HepG2 (cell line): Measurements from ENCODE around the gene TEX19. TPM values are rescaled to one million over a fixed set of nuclear protein-coding genes. Genes with fewer than 3 reads are reported as not detected.

Source experiments
- ATAC-seq: fragments of 200-7000 bp; cut with Tn5 transposase; 3 replicates; pipeline ENCODE4 v1.9.1; 2020; ENCODE audit warnings: mild to moderate bottlenecking, moderate library complexity
- BruUV-seq: library from RNA; stranded (reverse); fragments of 400-500 nt; replicated peaks from 2 replicates; lab custom pipeline; 2021; lab: Mats Ljungman, UMichigan
- CTCF ChIA-PET: fragments of 300-600 bp; formaldehyde crosslinking; extraction: SDS; loops from one replicate; lab custom pipeline; 2021; ENCODE audit warnings: low total read pairs, inconsistent platforms, low intra/inter-chr PET ratio; lab: Yijun Ruan, JAX
- POLR2A ChIA-PET: fragments of 350-600 bp; sonication (Branson Sonifier 250); formaldehyde crosslinking; loops from one replicate; lab custom pipeline; 2020; ENCODE audit warnings: antibody characterized with exemption, inconsistent platforms; lab: Yijun Ruan, JAX
- DNase-seq: peaks from one replicate; pipeline ENCODE4 v3.0.0-alpha.2; 2015; ENCODE audit warnings: low spot score
- FAIRE-seq: peaks from 3 replicates; lab custom pipeline; 2011; peaks lifted over from hg19 to GRCh38; lab: Jason Lieb, UNC
- H2AFZ ChIP-seq: one replicate; pipeline ENCODE4 v1.6.1; 2011; ENCODE audit warnings: low read length, inconsistent platforms
- H3K27ac ChIP-seq: fragments of 300-600 bp; 3 replicates; pipeline ENCODE4 v1.8.0; 2011; ENCODE audit warnings: mixed run types, mild to moderate bottlenecking, mixed read lengths, low read length, inconsistent platforms; ENCODE audit not compliant: insufficient read depth; ENCODE audit errors: extremely low read length
- H3K27me3 ChIP-seq, 2 experiments: fragments of 200-600 bp in 1 of 2; 2 replicates in 1 of 2; 3 replicates in 1 of 2; pipeline versions ENCODE4 v1.6.0 to v1.8.0; 2011; ENCODE audit warnings: low read length in 2 of 2, mild to moderate bottlenecking in 2 of 2, moderate library complexity in 2 of 2, inconsistent platforms in 1 of 2; ENCODE audit not compliant: insufficient read depth in 2 of 2, control insufficient read depth in 1 of 2
- H3K36me3 ChIP-seq, 2 experiments: fragments of 200-600 bp in 1 of 2; replicated peaks in 1 of 2; 2 replicates in 1 of 2; 3 replicates in 1 of 2; pipeline versions ENCODE4 v1.5.1 to v1.8.0; 2011; ENCODE audit warnings: low read length in 2 of 2, inconsistent platforms in 1 of 2; ENCODE audit not compliant: insufficient read depth in 2 of 2, control insufficient read depth in 1 of 2
- H3K4me1 ChIP-seq: 2 replicates; pipeline ENCODE4 v1.5.1; 2012; ENCODE audit warnings: low read length, inconsistent platforms; ENCODE audit not compliant: insufficient read depth
- H3K4me2 ChIP-seq: 2 replicates; pipeline ENCODE4 v1.6.0; 2011; ENCODE audit warnings: low read depth, low read length, inconsistent platforms
- H3K4me3 ChIP-seq, 3 experiments: fragments of 200-600 bp in 1 of 3; sonication (generic), shearing (Covaris generic) in 1 of 3; replicated peaks in 1 of 3; 2 replicates each; pipeline ENCODE4 v1.5.1; 2011 to 2016; ENCODE audit warnings: low read length in 3 of 3, inconsistent platforms in 2 of 3, low read depth in 2 of 3, mild to moderate bottlenecking in 2 of 3, control low read depth in 1 of 3, mixed read lengths in 1 of 3; ENCODE audit not compliant: insufficient read depth in 1 of 3
- H3K79me2 ChIP-seq: one replicate; pipeline ENCODE4 v1.6.1; 2011; ENCODE audit warnings: low read length, inconsistent platforms; ENCODE audit not compliant: insufficient read depth
- H3K9ac ChIP-seq: 2 replicates; pipeline ENCODE4 v1.6.0; 2011; ENCODE audit warnings: mild to moderate bottlenecking, low read depth, low read length, inconsistent platforms; ENCODE audit not compliant: insufficient read depth
- H3K9me3 ChIP-seq: 2 replicates; pipeline ENCODE4 v1.5.1; 2012; ENCODE audit warnings: mild to moderate bottlenecking, low read length
- H4K20me1 ChIP-seq: 2 replicates; pipeline ENCODE4 v1.6.0; 2011; ENCODE audit warnings: inconsistent platforms, mild to moderate bottlenecking, low read length, moderate library complexity; ENCODE audit not compliant: insufficient read depth
- HIC2 ChIP-seq: sonication (generic); formaldehyde crosslinking; IDR thresholded peaks from 2 replicates; pipeline ENCODE4 v1.9.0; 2022; ENCODE audit warnings: low read depth, missing genetic modification reagents
- HMGXB3 ChIP-seq: sonication (generic); formaldehyde crosslinking; IDR thresholded peaks from 2 replicates; pipeline ENCODE4 v1.4.0; 2020; ENCODE audit warnings: missing genetic modification reagents, borderline replicate concordance
- MIER3 ChIP-seq: IDR thresholded peaks from 2 replicates; pipeline ENCODE4 v1.6.1; 2016; ENCODE audit warnings: missing compliant biosample characterization, borderline replicate concordance
- MLXIP ChIP-seq: sonication (generic); formaldehyde crosslinking; IDR thresholded peaks from 2 replicates; pipeline ENCODE4 v1.9.0; 2021; ENCODE audit warnings: missing genetic modification reagents, borderline replicate concordance
- MTF1 ChIP-seq: sonication (generic); formaldehyde crosslinking; IDR thresholded peaks from 2 replicates; pipeline ENCODE4 v1.5.0; 2020; ENCODE audit warnings: missing genetic modification reagents
- NCOA2 ChIP-seq: sonication (generic); formaldehyde crosslinking; IDR thresholded peaks from 2 replicates; pipeline ENCODE4 v1.8.0; 2022; ENCODE audit warnings: inconsistent platforms
- PATZ1 ChIP-seq: sonication (generic); formaldehyde crosslinking; IDR thresholded peaks from 2 replicates; pipeline ENCODE4 v1.4.0; 2020; ENCODE audit warnings: missing genetic modification reagents
- ZNF317 ChIP-seq: sonication (generic); formaldehyde crosslinking; IDR thresholded peaks from 2 replicates; pipeline ENCODE4 v1.5.0; 2020; ENCODE audit warnings: mild to moderate bottlenecking, missing genetic modification reagents
- ZNF704 ChIP-seq: sonication (generic); formaldehyde crosslinking; IDR thresholded peaks from 2 replicates; pipeline ENCODE4 v1.8.1; 2023; ENCODE audit warnings: mild to moderate bottlenecking, inconsistent platforms, moderate library complexity, missing genetic modification reagents, borderline replicate concordance
- WGBS: methylation state at CpG from one replicate; pipeline ENCODE4 v1.1.6; 2017; ENCODE audit warnings: low lambda C conversion rate; 5-methylcytosine and 5-hydroxymethylcytosine counted together
- in situ Hi-C: cut with HindIII; loops from 2 replicates; pipeline ENCODE4 v1.10.0; 2017; ENCODE audit warnings: low pct_unique_long_range_greater_than_20kb; ENCODE audit not compliant: extremely low pct_ligation_motif_present
- intact Hi-C: fragments of 100-400 bp; cut with micrococcal nuclease; formaldehyde crosslinking; loops from one replicate; pipeline ENCODE4 v1.10.0; 2022; ENCODE audit not compliant: unreplicated experiment
- polyA plus RNA-seq, 8 experiments: library from polyadenylated mRNA; depleted of rRNA in 3 of 8; stranded (reverse) in 7 of 8; unstranded in 1 of 8; fragments of >200 nt; fragmentation: Illumina TruSeq in 4 of 8; extraction: Trizol in 4 of 8; gene quantifications; 2 replicates each; pipeline versions ENCODE4 v1.2.1 to v1.2.3, GENCODE V29; 2011 to 2016; ENCODE audit warnings: low read depth in 4 of 8, missing spikeins in 1 of 8, mixed read lengths in 1 of 8; ENCODE audit not compliant: insufficient read depth in 1 of 8
- total RNA-seq, 5 experiments: library from RNA; depleted of rRNA; stranded (reverse); fragments of >200 nt; fragmentation: Illumina TruSeq; extraction: Trizol; gene quantifications; 2 replicates each; pipeline ENCODE4 v1.2.3, GENCODE V29; 2016; ENCODE audit warnings: low read depth in 1 of 5

The TEX19 gene
- total and polyA plus RNA-seq, 2 of the 13 experiments (the other 11 are each of a cell fraction or from before 2014, with no cell fraction given) = 1.3 to 6.0 TPM

- TF ChIP-seq HIC2 (no peak), ZNF704 (CRISPR knock-in tag) (no peak), NCOA2 (CRISPR knock-in tag) (0 out of 2 replicates have a peak, but pooled peaks have one; percentile 13), ZNF317 (0 out of 2 replicates have a peak, but pooled peaks have one; percentile 41)
Observed at GRCh38 chr17:82348866-82349265, 10.2 kb upstream of the TEX19 start (continued).

- Histone ChIP-seq H3K4me1 (peaks cover 94% of the 10 kb centered on the region), H3K9me3 (no peaks in the 10 kb centered on the region), H3K9ac (peak overlapping the region; percentile 44), H3K36me3 (no peaks in the 10 kb centered on the region), H3K27ac (peak overlapping the region; percentile 28), H3K27me3 (no peaks in the 10 kb centered on the region), H3K4me3 (peak overlapping the region in 1 of 3 experiments; percentile 19; a peak in 2 of 6 replicates), H3K4me2 (peak overlapping the region; percentile 58), H2AFZ (no peak overlapping the region), H3K79me2 (peaks cover 14% of the 10 kb centered on the region), H4K20me1 (no peaks in the 10 kb centered on the region)
- 18% methylated on average over 10 of the region's 11 CpGs for WGBS
- ChIA-PET CTCF (interaction anchor here (1.7 kb wide), 1 partner anchor 205 kb away, joined by 5 read pairs; no protein-coding TSS in a partner anchor), POLR2A (interaction anchor here (0.6 to 2.4 kb wide), 12 partner anchors 10 to 195 kb away, joined by 3 to 11 read pairs (median 4); no protein-coding TSS in a partner anchor)
- intact Hi-C loops = no loop called here
- no peak for DNase-seq
- peak; percentile 69 for FAIRE-seq
- BruUV-seq = no TSS peak
- in situ Hi-C loops = no loop called here
- ATAC-seq = 0 out of 3 replicates have a peak, but pooled peaks have one; percentile 1
- TF ChIP-seq MLXIP (CRISPR knock-in tag) = no peak
- peak; percentile 57; the same call in 1 of the 2 replicates for TF ChIP-seq PATZ1 (CRISPR knock-in tag)
- peak; percentile 30; the same call in 1 of the 2 replicates for TF ChIP-seq MIER3
- peak; percentile 58; the same call in 1 of the 2 replicates for TF ChIP-seq HMGXB3 (CRISPR knock-in tag)
- no peak for TF ChIP-seq MTF1 (CRISPR knock-in tag)
Observed at GRCh38 chr17:82349287-82349701, 9.8 kb upstream of the TEX19 start.
